Measurements from ENCODE around the gene SUSD6.
A peak's percentile ranks its signal among the peaks of the same experiment; 100 is the strongest.

SUSD6 gene

GRCh38 chr14:69612783-69613130 lies 1.4 kb downstream of the SUSD6 start:
- H3K27ac ChIP-seq (ENCODE audit: low read length) = peak overlapping the region; percentile 99
- peaks cover 28 to 48% of the 10 kb centered on the region in 2 donors for H3K4me1 ChIP-seq (ENCODE audit: control insufficient read depth in 1 of 2, insufficient read depth in 2 of 2, low read length in 2 of 2)
- peak overlapping the region; percentile 87 to 95 for H3K4me3 ChIP-seq (ENCODE audit: low read depth in 1 of 2, low read length in 2 of 2)
- no peaks in the 10 kb centered on the region for H3K27me3 ChIP-seq (ENCODE audit: low read depth, low read length)
- H3K9me3 ChIP-seq (ENCODE audit: control insufficient read depth in 1 of 2, low read length in 2 of 2) = no peaks in the 10 kb centered on the region
- H3K36me3 ChIP-seq (ENCODE audit: control insufficient read depth in 1 of 2, insufficient read depth in 2 of 2, low read length in 2 of 2) = no peaks in the 10 kb centered on the region

GRCh38 chr14:69613312-69614073 lies 2.1 kb downstream of the SUSD6 start:
- peak overlapping the region; percentile 87 to 95 for H3K4me3 ChIP-seq (ENCODE audit: low read depth in 1 of 2, low read length in 2 of 2)
- H3K27me3 ChIP-seq (ENCODE audit: low read depth, low read length) = no peaks in the 10 kb centered on the region
- peak overlapping the region; percentile 99 for H3K27ac ChIP-seq (ENCODE audit: low read length)
- no peaks in the 10 kb centered on the region for H3K36me3 ChIP-seq (ENCODE audit: control insufficient read depth in 1 of 2, insufficient read depth in 2 of 2, low read length in 2 of 2)
- H3K9me3 ChIP-seq (ENCODE audit: control insufficient read depth in 1 of 2, low read length in 2 of 2) = no peaks in the 10 kb centered on the region
- peaks cover 31 to 56% of the 10 kb centered on the region in 2 donors for H3K4me1 ChIP-seq (ENCODE audit: control insufficient read depth in 1 of 2, insufficient read depth in 2 of 2, low read length in 2 of 2)

GRCh38 chr14:69614592-69614991 lies 3.2 kb downstream of the SUSD6 start:
- Histone ChIP-seq H3K27me3 (ENCODE audit: low read depth, low read length) (no peaks in the 10 kb centered on the region), H3K27ac (ENCODE audit: low read length) (peak overlapping the region; percentile 85), H3K9me3 (ENCODE audit: control insufficient read depth in 1 of 2, low read length in 2 of 2) (no peaks in the 10 kb centered on the region), H3K36me3 (ENCODE audit: control insufficient read depth in 1 of 2, insufficient read depth in 2 of 2, low read length in 2 of 2) (no peaks in the 10 kb centered on the region), H3K4me3 (ENCODE audit: low read depth in 1 of 2, low read length in 2 of 2) (no peak overlapping the region), H3K4me1 (ENCODE audit: control insufficient read depth in 1 of 2, insufficient read depth in 2 of 2, low read length in 2 of 2) (peaks cover 35 to 61% of the 10 kb centered on the region in 2 donors)

- no peaks in the 10 kb centered on the region for H3K27me3 ChIP-seq (ENCODE audit: low read depth, low read length)
- H3K27ac ChIP-seq (ENCODE audit: low read length) = peak overlapping the region; percentile 85
- H3K9me3 ChIP-seq (ENCODE audit: control insufficient read depth in 1 of 2, low read length in 2 of 2) = no peaks in the 10 kb centered on the region
- H3K4me3 ChIP-seq (ENCODE audit: low read depth in 1 of 2, low read length in 2 of 2) = peak overlapping the region; percentile 48 to 49
- no peaks in the 10 kb centered on the region for H3K36me3 ChIP-seq (ENCODE audit: control insufficient read depth in 1 of 2, insufficient read depth in 2 of 2, low read length in 2 of 2)
- peaks cover 34 to 64% of the 10 kb centered on the region in 2 donors for H3K4me1 ChIP-seq (ENCODE audit: control insufficient read depth in 1 of 2, insufficient read depth in 2 of 2, low read length in 2 of 2)
These were observed 3.7 kb downstream of the SUSD6 start for GRCh38 chr14:69615121-69615495.

GRCh38 chr14:69615496-69616407 lies 4.4 kb downstream of the SUSD6 start:
- no peaks in the 10 kb centered on the region for H3K9me3 ChIP-seq (ENCODE audit: control insufficient read depth in 1 of 2, low read length in 2 of 2)
- H3K27me3 ChIP-seq (ENCODE audit: low read depth, low read length) = no peaks in the 10 kb centered on the region
- peak overlapping the region; percentile 48 to 49 for H3K4me3 ChIP-seq (ENCODE audit: low read depth in 1 of 2, low read length in 2 of 2)
- H3K27ac ChIP-seq (ENCODE audit: low read length) = peak overlapping the region; percentile 85
- no peaks in the 10 kb centered on the region for H3K36me3 ChIP-seq (ENCODE audit: control insufficient read depth in 1 of 2, insufficient read depth in 2 of 2, low read length in 2 of 2)
- peaks cover 32 to 63% of the 10 kb centered on the region in 2 donors for H3K4me1 ChIP-seq (ENCODE audit: control insufficient read depth in 1 of 2, insufficient read depth in 2 of 2, low read length in 2 of 2)

GRCh38 chr14:69616408-69616773 lies 5.0 kb downstream of the SUSD6 start:
- H3K4me3 ChIP-seq (ENCODE audit: low read depth in 1 of 2, low read length in 2 of 2) = peak overlapping the region; percentile 48 to 49
- no peaks in the 10 kb centered on the region for H3K9me3 ChIP-seq (ENCODE audit: control insufficient read depth in 1 of 2, low read length in 2 of 2)
- H3K27ac ChIP-seq (ENCODE audit: low read length) = peak overlapping the region; percentile 85
- peaks cover 33 to 66% of the 10 kb centered on the region in 2 donors for H3K4me1 ChIP-seq (ENCODE audit: control insufficient read depth in 1 of 2, insufficient read depth in 2 of 2, low read length in 2 of 2)
- no peaks in the 10 kb centered on the region for H3K27me3 ChIP-seq (ENCODE audit: low read depth, low read length)
- no peaks in the 10 kb centered on the region for H3K36me3 ChIP-seq (ENCODE audit: control insufficient read depth in 1 of 2, insufficient read depth in 2 of 2, low read length in 2 of 2)

- peaks cover 32 to 77% of the 10 kb centered on the region in 2 donors for H3K4me1 ChIP-seq (ENCODE audit: control insufficient read depth in 1 of 2, insufficient read depth in 2 of 2, low read length in 2 of 2)
- no peaks in the 10 kb centered on the region for H3K27me3 ChIP-seq (ENCODE audit: low read depth, low read length)
- no peak overlapping the region for H3K4me3 ChIP-seq (ENCODE audit: low read depth in 1 of 2, low read length in 2 of 2)
- H3K36me3 ChIP-seq (ENCODE audit: control insufficient read depth in 1 of 2, insufficient read depth in 2 of 2, low read length in 2 of 2) = no peaks in the 10 kb centered on the region
- peak overlapping the region; percentile 45 for H3K27ac ChIP-seq (ENCODE audit: low read length)
- H3K9me3 ChIP-seq (ENCODE audit: control insufficient read depth in 1 of 2, low read length in 2 of 2) = no peaks in the 10 kb centered on the region
These were observed 6.4 kb downstream of the SUSD6 start for GRCh38 chr14:69617796-69618195.

- H3K4me1 ChIP-seq (ENCODE audit: control insufficient read depth in 1 of 2, insufficient read depth in 2 of 2, low read length in 2 of 2) = peaks cover 22 to 67% of the 10 kb centered on the region in 2 donors
These were observed 7.6 kb downstream of the SUSD6 start for GRCh38 chr14:69619012-69619411.

GRCh38 chr14:69620211-69620611 lies 8.8 kb downstream of the SUSD6 start:
- no peak overlapping the region for H3K27ac ChIP-seq (ENCODE audit: low read length)

More at GRCh38 chr14:69619012-69619411, 7.6 kb downstream of the SUSD6 start:
- Histone ChIP-seq H3K27me3 (ENCODE audit: low read depth, low read length) (no peaks in the 10 kb centered on the region), H3K9me3 (ENCODE audit: control insufficient read depth in 1 of 2, low read length in 2 of 2) (no peaks in the 10 kb centered on the region), H3K4me3 (ENCODE audit: low read depth in 1 of 2, low read length in 2 of 2) (no peak overlapping the region), H3K36me3 (ENCODE audit: control insufficient read depth in 1 of 2, insufficient read depth in 2 of 2, low read length in 2 of 2) (no peaks in the 10 kb centered on the region), H3K27ac (ENCODE audit: low read length) (peak overlapping the region; percentile 4)

GRCh38 chr14:69620981-69621380 lies 9.6 kb downstream of the SUSD6 start:
- no peaks in the 10 kb centered on the region for H3K9me3 ChIP-seq (ENCODE audit: control insufficient read depth in 1 of 2, low read length in 2 of 2)
- no peaks in the 10 kb centered on the region for H3K36me3 ChIP-seq (ENCODE audit: control insufficient read depth in 1 of 2, insufficient read depth in 2 of 2, low read length in 2 of 2)
- no peak overlapping the region for H3K27ac ChIP-seq (ENCODE audit: low read length)
- no peaks in the 10 kb centered on the region for H3K27me3 ChIP-seq (ENCODE audit: low read depth, low read length)
- H3K4me3 ChIP-seq (ENCODE audit: low read depth in 1 of 2, low read length in 2 of 2) = no peak overlapping the region
- H3K4me1 ChIP-seq (ENCODE audit: control insufficient read depth in 1 of 2, insufficient read depth in 2 of 2, low read length in 2 of 2) = peaks cover 27 to 58% of the 10 kb centered on the region in 2 donors

More at GRCh38 chr14:69620211-69620611, 8.8 kb downstream of the SUSD6 start:
- no peaks in the 10 kb centered on the region for H3K27me3 ChIP-seq (ENCODE audit: low read depth, low read length)
- no peaks in the 10 kb centered on the region for H3K9me3 ChIP-seq (ENCODE audit: control insufficient read depth in 1 of 2, low read length in 2 of 2)
- H3K4me3 ChIP-seq (ENCODE audit: low read depth in 1 of 2, low read length in 2 of 2) = no peak overlapping the region
- H3K4me1 ChIP-seq (ENCODE audit: control insufficient read depth in 1 of 2, insufficient read depth in 2 of 2, low read length in 2 of 2) = peaks cover 22 to 58% of the 10 kb centered on the region in 2 donors
- no peaks in the 10 kb centered on the region for H3K36me3 ChIP-seq (ENCODE audit: control insufficient read depth in 1 of 2, insufficient read depth in 2 of 2, low read length in 2 of 2)

GRCh38 chr14:69624136-69624535 lies 12.7 kb downstream of the SUSD6 start:
- Histone ChIP-seq H3K9me3 (ENCODE audit: control insufficient read depth in 1 of 2, low read length in 2 of 2) (no peaks in the 10 kb centered on the region), H3K27me3 (ENCODE audit: low read depth, low read length) (no peaks in the 10 kb centered on the region), H3K4me1 (ENCODE audit: control insufficient read depth in 1 of 2, insufficient read depth in 2 of 2, low read length in 2 of 2) (peaks cover 15 to 42% of the 10 kb centered on the region in 2 donors), H3K4me3 (ENCODE audit: low read depth in 1 of 2, low read length in 2 of 2) (no peak overlapping the region), H3K27ac (ENCODE audit: low read length) (no peak overlapping the region), H3K36me3 (ENCODE audit: control insufficient read depth in 1 of 2, insufficient read depth in 2 of 2, low read length in 2 of 2) (no peaks in the 10 kb centered on the region)

All from muscle layer of duodenum (tissue), 2 donors.